ENCODE data around the gene CHST3.

CHST3 gene

DNA sequence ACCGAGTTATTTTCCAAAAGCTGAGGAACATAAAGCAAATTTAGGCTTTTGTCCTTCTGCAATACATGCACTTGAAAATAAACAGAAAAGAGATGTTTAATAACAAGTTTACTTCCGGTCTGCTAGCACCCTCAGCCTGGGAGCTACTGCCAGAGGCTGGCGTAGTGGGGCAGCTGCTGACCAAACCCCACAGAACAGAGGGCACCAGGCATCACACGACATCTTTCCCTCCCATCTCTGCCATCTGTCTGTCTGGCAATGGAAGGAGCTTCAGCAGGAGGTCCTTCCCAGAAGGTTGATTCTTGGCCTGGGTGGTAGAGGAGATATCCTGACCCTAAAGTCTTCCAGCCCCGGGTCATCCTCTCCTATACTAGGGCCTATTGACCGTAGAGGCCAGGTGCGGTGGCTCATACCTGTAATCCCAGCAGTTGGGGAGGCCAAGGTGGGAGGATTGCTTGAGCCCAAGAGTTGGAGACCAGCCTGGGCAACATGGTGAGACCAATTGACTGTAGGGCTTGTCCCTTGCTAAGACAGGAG lies 47.8 kb downstream of the CHST3 start:
- H3K4me3 Mint-ChIP-seq = no peak overlapping the region
- no peaks in the 10 kb centered on the region for H3K36me3 Mint-ChIP-seq
- peaks cover 12% of the 10 kb centered on the region for H3K27me3 Mint-ChIP-seq
- H3K27ac Mint-ChIP-seq = no peak overlapping the region
- H3K4me1 Mint-ChIP-seq = no peaks in the 10 kb centered on the region
- no peaks in the 10 kb centered on the region for H3K9me3 Mint-ChIP-seq
- ATAC-seq (ENCODE audit: low read depth) (no peak), DNase-seq (ENCODE audit: low spot score in 2 of 2) (no peak)

DNA sequence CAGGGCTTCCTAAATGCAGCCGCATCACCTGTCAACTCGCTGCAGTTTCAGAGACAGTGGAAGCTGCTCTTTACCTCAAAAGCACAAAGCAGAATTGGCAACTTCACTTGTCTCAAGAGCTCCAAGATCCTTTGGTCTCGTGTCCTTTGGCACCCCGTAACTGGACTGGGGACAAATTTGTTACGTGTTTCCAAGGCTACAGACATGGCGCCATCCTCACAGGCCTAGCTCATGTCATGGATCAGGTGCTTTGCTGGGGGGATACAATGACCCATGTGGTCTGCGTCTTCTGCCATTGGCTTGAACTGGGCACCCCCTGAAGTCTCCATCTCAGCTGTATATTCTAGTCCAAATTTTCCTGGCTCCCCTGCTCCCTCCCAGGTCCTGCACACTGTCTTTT lies 48.6 kb downstream of the CHST3 start:
- Mint-ChIP-seq H3K27me3 (peaks cover 12% of the 10 kb centered on the region), H3K9me3 (no peaks in the 10 kb centered on the region), H3K36me3 (no peaks in the 10 kb centered on the region), H3K4me1 (no peaks in the 10 kb centered on the region), H3K4me3 (no peak overlapping the region), H3K27ac (no peak overlapping the region)
- ATAC-seq (ENCODE audit: low read depth) = no peak
- no peak for DNase-seq (ENCODE audit: low spot score in 2 of 2)

DNA sequence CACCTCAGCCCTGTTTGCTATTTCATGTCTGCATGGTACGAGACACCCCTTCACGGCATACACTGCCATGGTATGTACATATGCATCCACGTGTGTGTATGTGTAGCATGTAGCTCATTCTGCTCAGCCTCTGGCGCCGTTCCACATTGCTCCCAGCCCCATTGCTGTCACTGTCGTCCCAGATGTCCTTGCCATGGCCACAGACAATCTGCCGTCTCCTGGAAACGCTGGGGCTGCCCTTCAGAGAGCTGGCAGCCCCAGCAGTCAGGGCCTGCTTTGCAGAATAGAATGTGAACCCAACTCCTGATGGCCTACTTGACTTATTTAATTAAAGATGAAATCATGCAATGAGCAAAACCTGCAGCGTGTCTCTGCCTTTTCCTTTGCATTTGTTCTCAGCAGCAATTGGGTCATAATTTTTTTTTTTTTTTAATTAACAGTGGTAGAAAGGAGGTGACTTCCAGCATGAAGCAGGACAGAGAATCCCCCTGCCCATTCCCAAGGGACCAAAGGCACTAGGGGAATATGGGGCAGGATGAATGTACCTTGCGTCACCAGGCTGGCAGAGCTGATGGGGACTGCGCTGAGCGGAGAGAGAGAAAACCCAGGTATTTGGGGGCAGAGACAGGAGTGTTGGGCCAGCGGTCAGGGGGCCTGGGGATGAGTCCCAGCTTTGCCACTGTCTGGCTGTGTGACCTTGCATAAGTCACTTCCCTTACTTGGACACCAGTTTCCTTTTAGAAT lies 49.2 kb downstream of the CHST3 start:
- Mint-ChIP-seq H3K4me1 (no peaks in the 10 kb centered on the region), H3K27ac (no peak overlapping the region), H3K27me3 (peaks cover 16% of the 10 kb centered on the region), H3K9me3 (no peaks in the 10 kb centered on the region), H3K4me3 (no peak overlapping the region), H3K36me3 (no peaks in the 10 kb centered on the region)
- ATAC-seq (ENCODE audit: low read depth) = no peak
- no peak for DNase-seq (ENCODE audit: low spot score in 2 of 2)

DNA sequence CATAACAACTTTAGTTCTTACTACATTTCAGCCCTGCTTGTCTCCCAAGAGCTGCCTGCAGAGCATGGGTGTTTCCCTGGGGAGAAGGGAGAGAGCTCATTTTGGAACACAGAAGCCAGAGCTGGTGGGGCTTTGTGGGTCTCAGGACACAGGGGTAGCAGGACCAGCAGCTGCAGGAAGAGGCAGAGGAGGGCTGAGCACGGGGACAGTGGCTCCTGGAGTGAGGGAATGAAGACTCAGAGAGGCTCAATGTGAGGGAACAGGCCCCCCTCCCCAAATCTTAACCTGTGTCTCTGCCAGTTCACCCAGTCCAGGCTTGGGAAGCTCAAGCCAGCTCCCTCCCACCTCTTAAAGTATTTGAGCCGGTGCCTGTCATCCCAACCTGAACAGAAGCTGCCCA lies 50.0 kb downstream of the CHST3 start:
- Mint-ChIP-seq H3K36me3 (no peaks in the 10 kb centered on the region), H3K27ac (no peak overlapping the region), H3K27me3 (peaks cover 16% of the 10 kb centered on the region), H3K4me3 (no peak overlapping the region), H3K4me1 (no peaks in the 10 kb centered on the region), H3K9me3 (no peaks in the 10 kb centered on the region)
- no peak for ATAC-seq (ENCODE audit: low read depth)
- DNase-seq (ENCODE audit: low spot score in 2 of 2) = no peak

DNA sequence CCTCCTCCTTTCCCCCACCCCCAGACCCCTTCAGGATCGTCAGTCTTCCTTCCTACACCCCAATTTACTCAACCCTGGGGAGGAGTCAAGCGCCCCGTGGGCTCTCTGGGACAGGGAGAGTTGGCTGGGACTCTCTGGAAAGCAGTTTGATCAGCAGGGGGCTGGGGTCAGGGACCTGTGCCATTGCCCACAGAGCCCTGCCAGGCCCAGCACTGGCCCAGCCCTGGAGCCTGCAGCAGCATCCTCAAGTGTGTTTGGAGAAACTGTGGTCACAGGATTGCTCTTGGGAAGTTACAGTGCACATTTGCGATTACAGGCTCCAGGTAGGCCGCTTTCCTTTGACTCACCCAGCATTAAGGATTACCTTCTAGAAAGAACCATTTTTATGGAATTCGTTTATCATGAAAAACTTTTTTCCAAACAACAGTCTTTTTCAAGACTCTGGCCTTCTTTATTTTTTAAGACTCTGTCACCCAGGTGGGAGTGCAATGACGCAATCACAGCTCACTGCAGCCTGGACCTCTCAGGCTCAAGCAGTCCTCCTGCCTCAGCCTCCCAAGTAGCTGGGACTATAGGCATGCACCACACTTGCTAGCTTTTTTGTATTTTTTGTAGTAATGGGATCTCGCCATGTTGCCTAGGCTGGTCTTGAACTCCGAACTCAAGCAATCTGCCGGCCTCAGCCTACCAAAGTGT lies 50.7 kb downstream of the CHST3 start:
- H3K4me3 Mint-ChIP-seq = no peak overlapping the region
- ATAC-seq (ENCODE audit: low read depth) = no peak
- DNase-seq (ENCODE audit: low spot score in 2 of 2) = no peak
- H3K27ac Mint-ChIP-seq = no peak overlapping the region
- no peaks in the 10 kb centered on the region for H3K4me1 Mint-ChIP-seq
- peaks cover 16% of the 10 kb centered on the region for H3K27me3 Mint-ChIP-seq
- H3K36me3 Mint-ChIP-seq = no peaks in the 10 kb centered on the region
- no peaks in the 10 kb centered on the region for H3K9me3 Mint-ChIP-seq

DNA sequence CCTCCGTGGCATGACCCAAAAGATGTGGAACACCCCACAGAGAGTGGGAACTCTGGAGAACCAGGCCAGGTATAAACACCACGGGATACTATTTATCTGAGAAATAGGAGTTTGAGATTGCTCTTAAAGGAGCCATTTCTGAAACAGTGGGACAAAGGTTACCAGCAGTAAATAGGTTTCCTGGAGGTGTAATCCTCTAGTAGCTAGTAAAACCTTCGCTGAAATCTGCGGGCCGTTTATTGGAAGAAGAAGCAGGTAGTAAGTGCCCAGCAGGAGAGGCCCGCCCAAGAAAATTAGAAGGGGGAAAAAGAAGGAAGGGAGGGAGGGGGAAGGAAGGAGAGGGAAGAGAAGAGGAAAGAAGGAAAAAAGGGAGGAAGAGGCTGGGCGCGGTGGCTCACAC lies 51.6 kb downstream of the CHST3 start:
- Mint-ChIP-seq H3K36me3 (no peaks in the 10 kb centered on the region), H3K4me3 (no peak overlapping the region), H3K27ac (no peak overlapping the region), H3K9me3 (no peaks in the 10 kb centered on the region), H3K27me3 (peaks cover 16% of the 10 kb centered on the region), H3K4me1 (no peaks in the 10 kb centered on the region)
- no peak for DNase-seq (ENCODE audit: low spot score in 2 of 2)
- ATAC-seq (ENCODE audit: low read depth) = no peak

DNA sequence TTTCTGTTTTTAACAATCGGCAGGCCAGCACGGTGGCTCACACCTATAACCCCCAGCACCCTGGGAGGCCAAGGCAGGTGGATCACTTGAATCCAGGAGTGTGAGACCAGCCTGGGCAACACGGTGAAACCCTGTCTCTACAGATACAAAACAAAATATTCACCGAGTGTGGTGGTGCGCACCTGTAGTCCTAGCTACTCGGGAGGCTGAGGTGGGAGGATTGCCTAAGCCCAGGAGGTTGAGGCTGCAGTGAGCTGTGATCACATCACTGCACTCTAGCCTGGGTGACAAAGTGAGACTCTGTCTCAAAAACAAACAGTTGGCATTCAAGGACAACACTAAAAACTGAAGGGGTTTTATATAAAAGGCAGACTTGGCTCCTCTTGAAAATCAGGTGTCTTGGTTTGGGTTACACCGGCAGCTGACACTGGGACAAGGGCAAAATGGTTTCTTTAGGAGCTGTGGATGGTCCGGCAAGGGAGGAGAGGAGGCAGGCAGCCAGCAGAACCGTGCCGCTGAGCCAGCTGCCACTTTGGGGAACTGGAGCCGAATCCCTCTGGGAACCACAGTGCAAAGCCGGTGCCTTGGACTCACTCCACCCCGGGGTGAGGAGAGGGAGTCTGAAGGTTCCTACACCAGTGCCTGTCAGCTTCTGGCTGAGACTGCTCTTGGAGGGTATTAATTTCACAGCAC lies 52.6 kb downstream of the CHST3 start:
- H3K4me1 Mint-ChIP-seq = peaks cover 5% of the 10 kb centered on the region
- no peaks in the 10 kb centered on the region for H3K36me3 Mint-ChIP-seq
- no peaks in the 10 kb centered on the region for H3K9me3 Mint-ChIP-seq
- H3K27me3 Mint-ChIP-seq = peaks cover 16% of the 10 kb centered on the region
- ATAC-seq (ENCODE audit: low read depth) = no peak
- DNase-seq (ENCODE audit: low spot score in 2 of 2) = no peak
- H3K27ac Mint-ChIP-seq = no peak overlapping the region
- no peak overlapping the region for H3K4me3 Mint-ChIP-seq

DNA sequence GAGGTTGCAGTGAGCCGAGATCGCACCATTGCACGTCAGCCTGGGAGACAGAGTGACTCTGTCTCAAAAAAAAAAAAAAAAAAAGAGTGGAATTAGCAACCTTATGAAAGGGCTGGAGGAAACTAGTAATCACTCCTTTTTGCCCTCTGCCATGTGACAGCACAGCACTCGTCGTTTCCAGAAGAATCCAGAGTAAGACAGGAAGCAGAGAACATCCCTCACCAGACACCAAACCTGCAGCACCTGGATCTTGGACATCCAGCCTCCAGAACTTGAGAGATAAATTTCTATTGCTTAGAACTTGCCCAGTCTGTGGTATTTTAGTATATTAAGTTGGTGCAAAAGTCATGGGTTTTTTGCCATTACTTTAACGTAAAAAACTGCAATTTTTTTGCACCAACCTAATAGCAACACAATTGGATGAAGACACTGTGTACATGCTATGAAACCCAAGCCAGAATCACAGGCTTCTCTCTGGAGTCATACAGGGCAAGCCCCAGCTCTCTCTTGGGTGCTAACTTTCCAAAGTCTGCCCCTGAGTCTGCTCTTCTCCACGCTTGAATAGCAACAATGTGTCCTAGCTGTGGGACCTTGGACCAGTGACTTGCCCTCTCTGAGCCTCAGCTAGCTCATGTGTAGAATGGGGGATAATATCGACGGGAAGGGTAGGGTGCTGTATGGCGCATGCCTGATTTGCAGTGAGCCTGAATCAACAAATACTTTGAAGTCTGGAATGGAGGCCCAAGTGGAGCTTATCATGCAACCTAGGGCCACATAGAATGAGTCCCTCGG lies 55.1 kb downstream of the CHST3 start:
- ATAC-seq (ENCODE audit: low read depth) (no peak), DNase-seq (ENCODE audit: low spot score in 2 of 2) (no peak)
- Mint-ChIP-seq H3K4me1 (peaks cover 5% of the 10 kb centered on the region), H3K27ac (no peak overlapping the region), H3K27me3 (peaks cover 10% of the 10 kb centered on the region), H3K36me3 (no peaks in the 10 kb centered on the region), H3K4me3 (no peak overlapping the region), H3K9me3 (no peaks in the 10 kb centered on the region)

DNA sequence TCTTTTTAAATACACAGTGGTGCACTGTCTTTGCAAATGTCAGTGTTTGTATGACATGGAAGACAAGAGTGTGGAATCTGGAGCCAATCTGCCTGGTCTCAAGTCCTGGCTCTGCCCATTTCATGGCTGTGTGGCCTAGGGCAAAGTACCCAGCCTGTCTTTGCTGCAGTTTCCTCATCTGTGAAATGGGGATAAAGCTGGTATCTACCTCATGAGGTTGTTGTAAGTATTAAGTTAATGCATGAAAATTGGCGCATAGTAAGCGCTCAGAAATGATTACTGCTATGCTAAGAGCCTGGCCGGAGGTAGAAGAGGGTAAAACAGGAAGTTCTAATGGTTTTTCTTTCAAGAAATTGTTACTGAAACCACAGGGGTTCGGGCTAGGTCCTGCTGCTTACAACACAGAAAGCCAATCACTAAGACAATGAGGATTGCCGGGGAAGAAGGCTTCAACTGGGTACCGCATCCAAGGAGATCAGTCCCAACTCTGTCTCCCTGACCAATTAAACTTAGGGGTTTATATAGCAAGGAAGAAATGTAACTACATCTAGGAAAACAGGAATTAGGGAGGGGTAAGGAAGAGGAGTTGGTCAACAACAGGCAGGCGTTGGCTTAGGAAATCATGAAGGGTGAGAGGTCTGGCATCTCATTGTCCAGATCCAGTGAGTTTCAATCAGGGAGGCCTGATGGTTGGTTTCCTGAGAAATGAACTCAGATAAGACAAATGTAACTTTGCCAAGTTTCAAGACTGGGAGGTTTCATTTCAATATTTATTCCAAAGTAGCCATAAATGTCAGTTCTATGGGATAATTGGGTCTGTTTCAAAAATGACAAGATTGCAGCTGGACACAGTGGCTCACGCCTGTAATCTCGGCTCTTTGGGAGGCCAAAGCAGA lies 57.0 kb downstream of the CHST3 start:
- Mint-ChIP-seq H3K27ac (no peak overlapping the region), H3K36me3 (no peaks in the 10 kb centered on the region), H3K9me3 (no peaks in the 10 kb centered on the region), H3K4me1 (peaks cover 5% of the 10 kb centered on the region), H3K4me3 (no peak overlapping the region), H3K27me3 (peaks cover 9% of the 10 kb centered on the region)
- DNase-seq (ENCODE audit: low spot score in 2 of 2) (no peak), ATAC-seq (ENCODE audit: low read depth) (no peak)

DNA sequence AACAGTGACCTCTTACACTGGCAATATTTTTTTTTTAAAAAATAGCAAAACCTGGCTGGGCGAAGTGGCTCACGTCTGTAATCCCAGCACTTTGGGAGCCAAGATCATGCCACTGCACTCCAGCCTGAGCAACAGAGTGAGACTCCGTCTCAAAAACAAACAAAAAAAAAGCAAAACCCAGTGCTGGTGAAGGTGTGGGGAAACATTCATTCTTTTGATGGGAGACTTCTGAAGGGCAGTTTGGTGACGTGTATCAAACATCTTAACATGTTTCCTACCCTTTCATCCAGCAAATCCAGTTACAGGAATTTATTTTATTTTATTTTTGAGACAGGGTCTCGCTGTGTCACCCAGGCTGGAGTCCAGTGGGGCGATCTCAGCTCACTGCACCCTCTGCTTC lies 58.0 kb downstream of the CHST3 start:
- Mint-ChIP-seq H3K4me1 (peaks cover 5% of the 10 kb centered on the region), H3K27ac (no peak overlapping the region), H3K4me3 (no peak overlapping the region), H3K9me3 (no peaks in the 10 kb centered on the region), H3K27me3 (peaks cover 6% of the 10 kb centered on the region), H3K36me3 (no peaks in the 10 kb centered on the region)
- DNase-seq (ENCODE audit: low spot score in 2 of 2) (no peak), ATAC-seq (ENCODE audit: low read depth) (no peak)

DNA sequence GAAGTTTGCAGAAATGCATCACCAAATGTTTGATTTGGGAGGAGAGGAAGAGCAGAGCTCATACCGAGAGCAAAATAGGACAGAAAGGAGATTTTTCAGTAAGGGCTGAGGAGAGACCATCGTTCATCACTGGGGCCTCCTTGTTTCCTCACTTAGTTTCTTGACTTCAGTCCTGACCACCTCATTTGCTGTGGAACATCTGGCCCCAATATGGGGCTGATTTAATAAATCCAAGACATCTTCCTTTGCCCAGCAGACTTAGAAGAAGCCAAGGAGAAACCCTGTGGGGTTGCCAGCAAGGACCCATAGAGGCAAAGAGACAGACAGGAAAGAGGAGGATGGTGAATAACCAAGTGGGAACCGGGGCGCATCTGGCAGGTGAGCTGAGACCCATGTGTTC lies 60.4 kb downstream of the CHST3 start:
- DNase-seq (ENCODE audit: low spot score in 2 of 2) = no peak
- H3K9me3 Mint-ChIP-seq = no peaks in the 10 kb centered on the region
- H3K27ac Mint-ChIP-seq = no peak overlapping the region
- ATAC-seq (ENCODE audit: low read depth) = no peak
- no peaks in the 10 kb centered on the region for H3K36me3 Mint-ChIP-seq
- H3K4me1 Mint-ChIP-seq = peaks cover 5% of the 10 kb centered on the region
- H3K4me3 Mint-ChIP-seq = no peak overlapping the region
- H3K27me3 Mint-ChIP-seq = peaks cover 3% of the 10 kb centered on the region

DNA sequence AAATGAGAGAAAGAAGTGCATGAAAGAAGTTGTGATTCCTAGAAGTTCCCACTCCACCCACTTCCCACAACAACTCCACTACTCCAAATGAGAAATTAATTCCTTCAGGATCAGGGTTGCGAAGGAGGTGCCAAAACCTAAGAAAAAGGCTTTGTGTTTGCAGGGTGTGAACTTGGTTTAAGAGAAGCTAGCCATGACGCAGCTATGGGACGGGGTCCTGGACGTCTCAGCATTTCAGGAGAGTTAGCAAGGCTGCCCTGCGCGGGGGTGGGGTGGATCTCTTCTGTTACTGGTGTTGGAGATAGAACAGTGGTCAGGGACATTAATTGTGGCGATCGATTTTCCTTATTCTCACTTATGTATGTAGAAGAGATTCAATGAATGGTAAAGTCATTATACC lies 61.2 kb downstream of the CHST3 start:
- no peaks in the 10 kb centered on the region for H3K9me3 Mint-ChIP-seq
- ATAC-seq (ENCODE audit: low read depth) (no peak), DNase-seq (ENCODE audit: low spot score in 2 of 2) (no peak)
- no peak overlapping the region for H3K27ac Mint-ChIP-seq
- H3K27me3 Mint-ChIP-seq = peaks cover 4% of the 10 kb centered on the region
- no peaks in the 10 kb centered on the region for H3K36me3 Mint-ChIP-seq
- H3K4me1 Mint-ChIP-seq = peaks cover 5% of the 10 kb centered on the region
- H3K4me3 Mint-ChIP-seq = no peak overlapping the region

DNA sequence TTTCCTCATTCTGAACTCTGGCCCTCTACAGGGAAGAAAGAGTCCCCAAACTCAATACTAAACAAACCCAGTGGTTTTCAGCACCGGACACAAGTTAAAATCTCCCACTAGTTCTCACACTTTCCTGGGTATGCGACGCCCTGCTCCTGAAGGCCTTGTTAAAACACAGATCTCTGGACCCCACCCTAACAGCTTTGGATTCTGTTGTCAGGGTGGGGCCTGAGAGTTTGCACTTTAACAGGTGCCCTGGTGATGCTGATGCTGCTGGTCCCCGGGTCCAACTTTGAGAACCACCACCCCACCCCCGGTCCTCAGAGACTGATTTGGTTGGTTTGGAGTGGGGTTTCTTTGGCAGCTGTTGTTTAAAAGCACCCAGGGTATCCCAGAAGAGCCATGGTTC lies 61.6 kb downstream of the CHST3 start:
- no peak for ATAC-seq (ENCODE audit: low read depth)
- Mint-ChIP-seq H3K4me3 (no peak overlapping the region), H3K27me3 (peaks cover 5% of the 10 kb centered on the region), H3K27ac (no peak overlapping the region), H3K9me3 (no peaks in the 10 kb centered on the region), H3K4me1 (peaks cover 5% of the 10 kb centered on the region), H3K36me3 (no peaks in the 10 kb centered on the region)
- DNase-seq (ENCODE audit: low spot score in 2 of 2) = no peak

All from memory B cell (primary cell).